Neural crest cell (in vitro differentiated cells): ENCODE results near the gene MYORG. TPM values are rescaled to one million over a fixed set of nuclear protein-coding genes. Genes with fewer than 3 reads are reported as not detected.

Experiments used
- DNase-seq: peaks from one replicate; pipeline ENCODE4 v3.0.0; 2021; ENCODE audit warnings: low read depth, mixed read lengths, low spot score
- H3K27ac Mint-ChIP-seq: one replicate; pipeline ENCODE4 v1.8.0; 2021; ENCODE audit warnings: mild to moderate bottlenecking, mixed read lengths; ENCODE audit not compliant: unreplicated experiment
- H3K27me3 Mint-ChIP-seq: 2 replicates; pipeline ENCODE4 v1.8.0; 2021; ENCODE audit warnings: low read depth, mild to moderate bottlenecking, mixed read lengths
- H3K36me3 Mint-ChIP-seq: 2 replicates; pipeline ENCODE4 v1.8.0; 2021; ENCODE audit warnings: low read depth, mild to moderate bottlenecking, mixed read lengths
- H3K4me1 Mint-ChIP-seq: 2 replicates; pipeline ENCODE4 v1.8.0; 2021; ENCODE audit warnings: mixed read lengths
- H3K4me3 Mint-ChIP-seq: one replicate; pipeline ENCODE4 v1.8.0; 2021; ENCODE audit warnings: mild to moderate bottlenecking, mixed read lengths
- H3K9me3 Mint-ChIP-seq: 2 replicates; pipeline ENCODE4 v1.8.0; 2021; ENCODE audit warnings: mixed read lengths
- total RNA-seq: library from RNA; stranded (reverse); gene quantifications from 2 replicates; pipeline ENCODE4 v1.2.1, GENCODE V29; 2021
- TF ChIP-seq, protein P1 (sequence below): fragments of 200-600 bp; sonication (generic); conservative IDR thresholded peaks from 2 replicates; pipeline ENCODE4 v1.5.0; 2021; ENCODE audit warnings: antibody characterized with exemption, mild to moderate bottlenecking

The MYORG gene
- total RNA-seq, 1 donor from 2014 or later: 2.0 TPM

DNA sequence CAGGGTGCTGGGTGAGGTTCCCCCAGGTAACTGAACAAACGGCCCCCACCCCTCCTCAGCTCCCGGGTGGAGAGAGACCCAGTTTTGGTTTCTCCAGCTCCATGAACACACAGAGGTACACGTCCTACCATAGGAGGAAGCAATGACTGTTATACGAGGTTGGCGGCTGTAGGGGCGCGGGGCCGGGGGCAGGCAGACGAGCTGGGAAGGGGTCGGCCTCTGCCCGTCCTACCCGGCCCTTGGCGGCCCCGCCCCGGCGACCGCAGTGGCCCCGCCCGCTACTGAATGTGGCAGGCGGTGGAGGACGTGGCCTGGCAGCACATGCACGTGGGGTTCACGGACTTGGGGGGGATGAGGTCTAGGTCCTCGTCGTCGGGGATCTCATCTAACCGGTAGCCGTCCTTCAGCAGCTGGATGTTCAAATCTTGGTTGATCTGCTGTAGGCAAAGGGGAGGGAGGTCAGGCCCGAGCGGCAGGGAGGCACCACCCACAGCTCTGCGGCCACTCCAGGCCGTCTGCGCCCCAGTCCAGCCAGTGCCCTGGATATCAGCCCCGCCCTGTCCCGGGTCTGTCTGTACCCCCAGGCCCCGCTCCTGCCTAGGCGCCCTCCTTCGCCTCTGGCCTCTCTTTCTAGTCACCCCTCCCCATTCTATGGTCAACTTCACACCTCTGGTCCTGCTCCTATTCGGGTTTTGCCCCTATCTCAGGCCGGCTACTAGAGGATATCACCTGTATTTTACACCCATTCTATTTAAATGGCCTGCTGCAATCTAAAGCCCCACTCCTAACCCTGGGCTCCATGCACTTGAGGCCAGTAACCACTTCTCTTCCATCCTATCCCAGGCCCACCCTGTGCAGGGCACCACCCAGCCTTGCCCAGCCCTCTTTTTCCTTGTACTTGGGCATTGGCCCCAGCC, 24.2 kb upstream of the MYORG start:
- Mint-ChIP-seq H3K27ac (no peak overlapping the region), H3K9me3 (no peaks in the 10 kb centered on the region), H3K4me1 (no peaks in the 10 kb centered on the region), H3K36me3 (no peaks in the 10 kb centered on the region), H3K27me3 (no peaks in the 10 kb centered on the region), H3K4me3 (no peak overlapping the region)
- no peak for DNase-seq
- TF ChIP-seq, protein P1, sequence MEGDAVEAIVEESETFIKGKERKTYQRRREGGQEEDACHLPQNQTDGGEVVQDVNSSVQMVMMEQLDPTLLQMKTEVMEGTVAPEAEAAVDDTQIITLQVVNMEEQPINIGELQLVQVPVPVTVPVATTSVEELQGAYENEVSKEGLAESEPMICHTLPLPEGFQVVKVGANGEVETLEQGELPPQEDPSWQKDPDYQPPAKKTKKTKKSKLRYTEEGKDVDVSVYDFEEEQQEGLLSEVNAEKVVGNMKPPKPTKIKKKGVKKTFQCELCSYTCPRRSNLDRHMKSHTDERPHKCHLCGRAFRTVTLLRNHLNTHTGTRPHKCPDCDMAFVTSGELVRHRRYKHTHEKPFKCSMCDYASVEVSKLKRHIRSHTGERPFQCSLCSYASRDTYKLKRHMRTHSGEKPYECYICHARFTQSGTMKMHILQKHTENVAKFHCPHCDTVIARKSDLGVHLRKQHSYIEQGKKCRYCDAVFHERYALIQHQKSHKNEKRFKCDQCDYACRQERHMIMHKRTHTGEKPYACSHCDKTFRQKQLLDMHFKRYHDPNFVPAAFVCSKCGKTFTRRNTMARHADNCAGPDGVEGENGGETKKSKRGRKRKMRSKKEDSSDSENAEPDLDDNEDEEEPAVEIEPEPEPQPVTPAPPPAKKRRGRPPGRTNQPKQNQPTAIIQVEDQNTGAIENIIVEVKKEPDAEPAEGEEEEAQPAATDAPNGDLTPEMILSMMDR: no peak

DNA sequence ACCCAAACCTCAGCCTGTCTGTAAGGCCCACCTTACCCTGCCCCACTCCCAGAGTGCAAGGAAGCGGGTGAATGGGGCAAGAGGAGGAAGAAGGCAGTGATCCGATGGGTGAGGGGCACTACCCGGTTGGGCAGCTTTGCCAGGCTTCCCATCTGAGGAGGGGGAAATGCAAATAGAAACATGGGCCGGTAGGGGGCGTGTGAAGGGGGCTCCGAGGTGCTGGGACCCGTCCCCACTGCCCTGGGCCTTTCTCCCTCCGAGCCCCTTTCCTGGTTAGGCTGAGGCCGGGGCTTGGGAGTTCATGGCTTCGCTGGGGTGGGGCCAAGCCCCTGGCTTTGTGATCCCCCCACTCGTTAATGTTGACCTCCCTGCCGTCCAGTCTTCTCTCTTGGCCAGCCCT, 23.6 kb upstream of the MYORG start:
- TF ChIP-seq, protein P1: no peak

DNA sequence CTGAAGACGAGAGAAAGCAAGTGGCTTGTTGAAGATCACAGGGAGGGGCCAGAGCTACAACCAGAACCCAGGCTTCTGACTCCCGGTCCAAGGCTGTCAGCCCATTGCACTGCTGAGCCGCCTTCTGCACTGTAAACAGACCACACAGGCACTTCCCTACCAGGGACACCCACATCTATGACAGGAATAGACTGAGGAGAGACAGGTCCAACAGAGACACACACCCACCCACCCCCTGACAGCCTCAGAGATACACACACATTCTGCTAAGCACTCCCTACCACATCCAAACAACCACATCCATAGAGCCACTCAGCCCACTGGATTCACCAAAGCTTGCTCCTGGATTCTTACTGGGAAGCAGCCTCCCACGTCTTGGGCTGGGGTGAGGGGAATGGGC, 23.0 kb upstream of the MYORG start:
- DNase-seq: no peak
- Mint-ChIP-seq H3K27ac (no peak overlapping the region), H3K27me3 (no peaks in the 10 kb centered on the region), H3K9me3 (no peaks in the 10 kb centered on the region), H3K4me3 (no peak overlapping the region), H3K36me3 (no peaks in the 10 kb centered on the region), H3K4me1 (no peaks in the 10 kb centered on the region)
- TF ChIP-seq, protein P1: no peak

More for the DNA sequence above, 23.6 kb upstream of the MYORG start:
- Mint-ChIP-seq H3K4me3 (no peak overlapping the region), H3K4me1 (no peaks in the 10 kb centered on the region), H3K27me3 (no peaks in the 10 kb centered on the region), H3K9me3 (no peaks in the 10 kb centered on the region), H3K27ac (no peak overlapping the region), H3K36me3 (no peaks in the 10 kb centered on the region)
- DNase-seq: no peak

DNA sequence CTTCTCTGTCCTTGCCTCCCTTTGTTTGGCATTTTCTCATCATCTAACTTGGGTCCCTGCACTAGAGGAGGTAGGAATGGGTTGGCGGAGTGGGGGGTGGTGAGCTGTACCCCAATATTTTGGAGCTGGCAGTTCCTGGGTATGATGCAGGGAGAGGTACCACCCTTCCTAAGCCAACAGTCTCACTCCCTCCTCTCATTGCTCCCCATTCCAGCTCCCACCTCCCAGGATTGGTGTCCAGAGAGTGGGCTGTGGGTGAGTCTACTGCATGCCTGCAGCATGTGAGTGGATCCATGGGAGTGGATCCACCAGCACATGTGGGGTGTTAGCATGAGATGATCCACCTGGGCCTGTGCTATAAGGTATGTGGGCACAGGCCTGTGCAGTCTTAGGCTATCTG, 22.2 kb upstream of the MYORG start:
- no peaks in the 10 kb centered on the region for H3K4me1 Mint-ChIP-seq
- H3K9me3 Mint-ChIP-seq: no peaks in the 10 kb centered on the region
- TF ChIP-seq, protein P1: no peak
- H3K27ac Mint-ChIP-seq: no peak overlapping the region
- DNase-seq: no peak
- no peaks in the 10 kb centered on the region for H3K27me3 Mint-ChIP-seq
- H3K36me3 Mint-ChIP-seq: no peaks in the 10 kb centered on the region
- no peak overlapping the region for H3K4me3 Mint-ChIP-seq

DNA sequence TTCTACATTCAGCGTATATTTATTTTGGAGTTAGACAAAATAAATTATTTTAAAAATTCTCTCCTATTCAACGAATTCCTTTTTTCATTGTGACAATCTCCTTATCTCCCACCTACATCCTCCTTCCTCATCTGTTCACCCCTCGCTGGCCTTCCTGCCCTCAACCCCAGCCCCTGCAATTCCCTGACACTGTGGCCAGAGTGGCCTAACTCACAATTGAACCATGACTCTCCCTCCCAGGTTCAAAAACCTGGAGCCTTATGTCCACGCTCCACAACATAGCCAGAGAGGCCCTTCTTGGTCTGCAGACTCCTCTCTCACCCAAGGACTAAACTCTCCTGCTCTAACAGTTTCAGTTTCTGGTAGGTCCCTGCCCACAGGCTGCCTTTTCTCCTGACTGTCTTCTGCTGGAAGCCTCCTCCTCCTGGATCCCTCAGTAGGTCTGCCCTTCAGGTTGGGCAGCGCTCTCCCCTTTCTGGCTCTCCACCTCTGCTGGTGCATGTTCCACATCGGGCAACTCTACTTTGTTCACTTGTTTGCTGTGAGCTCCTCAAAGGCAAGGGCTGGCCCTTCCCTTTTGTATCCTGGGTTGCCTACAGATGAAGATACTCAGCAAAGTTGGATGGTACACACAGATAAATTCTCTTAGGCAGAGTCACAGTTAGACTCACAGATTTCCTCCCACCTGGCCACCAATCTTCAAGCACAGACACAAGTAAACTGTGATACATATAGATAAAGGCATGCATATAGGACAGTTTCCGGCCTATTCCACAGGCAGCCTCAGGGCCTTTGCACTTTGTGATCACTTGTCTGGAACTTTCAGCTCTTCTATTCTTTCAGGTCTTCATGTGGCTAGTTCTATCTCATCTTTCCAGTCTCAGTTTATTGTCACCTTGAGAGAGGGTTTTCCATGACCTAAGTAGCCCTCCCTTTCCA, 19.8 kb upstream of the MYORG start:
- H3K9me3 Mint-ChIP-seq: no peaks in the 10 kb centered on the region
- no peaks in the 10 kb centered on the region for H3K36me3 Mint-ChIP-seq
- H3K4me1 Mint-ChIP-seq: no peaks in the 10 kb centered on the region
- no peak for DNase-seq
- TF ChIP-seq, protein P1: no peak
- no peak overlapping the region for H3K4me3 Mint-ChIP-seq
- H3K27ac Mint-ChIP-seq: no peak overlapping the region
- peaks cover 14% of the 10 kb centered on the region for H3K27me3 Mint-ChIP-seq
